ENCODE measurements around the gene CTSV.

DNA sequence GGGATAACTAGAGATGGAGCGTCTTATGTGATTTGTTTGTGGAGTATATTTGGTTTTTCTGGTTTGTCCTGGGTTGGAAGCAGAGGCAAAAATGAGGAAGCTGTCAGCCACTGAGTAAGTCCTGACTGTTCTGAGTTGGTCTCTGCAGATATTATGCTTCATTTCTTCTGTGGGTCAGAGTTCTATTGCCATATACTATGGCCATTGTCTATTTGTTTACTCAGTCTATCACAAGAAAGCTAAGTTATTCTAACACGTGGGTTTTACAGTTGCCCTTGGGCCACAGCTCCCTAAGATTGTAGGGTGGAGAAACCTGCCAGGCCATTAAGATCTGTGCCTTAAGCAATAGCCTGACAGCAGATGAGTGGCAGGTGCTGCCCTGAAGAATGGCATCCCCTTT, 3.0 kb upstream of the CTSV start:
- TF ChIP-seq CTCF (IDR thresholded peaks at IDR 0.05): no peak
- no peak for TF ChIP-seq EZH2 (IDR thresholded peaks at IDR 0.05; ENCODE audit: borderline replicate concordance, insufficient read depth, low read depth, low read length, poor library complexity, severe bottlenecking)
